BLaER1 (cell line): ENCODE measurements around the gene MATCAP1.

Source experiments
- H3K27ac ChIP-seq: shearing (Covaris generic); formaldehyde crosslinking; 2 replicates; pipeline ENCODE4 v1.8.1; 2022
- H3K27me3 ChIP-seq: shearing (Covaris generic); formaldehyde crosslinking; 2 replicates; pipeline ENCODE4 v1.8.1; 2022
- H3K36me3 ChIP-seq: shearing (Covaris generic); formaldehyde crosslinking; 2 replicates; pipeline ENCODE4 v1.8.1; 2022
- H3K4me1 ChIP-seq: shearing (Covaris generic); formaldehyde crosslinking; 2 replicates; pipeline ENCODE4 v1.8.1; 2022
- H3K4me2 ChIP-seq: shearing (Covaris generic); formaldehyde crosslinking; 2 replicates; pipeline ENCODE4 v1.8.1; 2022
- H3K4me3 ChIP-seq: shearing (Covaris generic); formaldehyde crosslinking; 2 replicates; pipeline ENCODE4 v1.8.1; 2022
- H3K9ac ChIP-seq: shearing (Covaris generic); formaldehyde crosslinking; 2 replicates; pipeline ENCODE4 v1.8.1; 2022
- H3K9me3 ChIP-seq: shearing (Covaris generic); formaldehyde crosslinking; 2 replicates; pipeline ENCODE4 v1.8.1; 2022
- H4K20me1 ChIP-seq: shearing (Covaris generic); formaldehyde crosslinking; 2 replicates; pipeline ENCODE4 v1.8.1; 2022
- Cebpa-rat ChIP-seq: shearing (Covaris generic); IDR thresholded peaks from 2 replicates; pipeline ENCODE4 v1.8.1; 2022

The MATCAP1 gene

GRCh38 chr16:67166598-67167168 is 17.1 kb downstream of the MATCAP1 start:
- Histone ChIP-seq H3K27me3 (peaks cover 73% of the 10 kb centered on the region), H3K4me2 (no peak overlapping the region), H3K9me3 (no peaks in the 10 kb centered on the region), H3K27ac (no peak overlapping the region), H4K20me1 (peaks cover 40% of the 10 kb centered on the region), H3K4me3 (no peak overlapping the region), H3K4me1 (peaks cover 66% of the 10 kb centered on the region), H3K36me3 (no peaks in the 10 kb centered on the region), H3K9ac (no peak overlapping the region)
- TF ChIP-seq Cebpa-rat: no peak

- no peak overlapping the region for H3K4me2 ChIP-seq
- no peak overlapping the region for H3K4me3 ChIP-seq
- H4K20me1 ChIP-seq: peaks cover 46% of the 10 kb centered on the region
- TF ChIP-seq Cebpa-rat: no peak
- peaks cover 66% of the 10 kb centered on the region for H3K4me1 ChIP-seq
- no peak overlapping the region for H3K27ac ChIP-seq
- H3K9ac ChIP-seq: no peak overlapping the region
- H3K27me3 ChIP-seq: peaks cover 78% of the 10 kb centered on the region
- no peaks in the 10 kb centered on the region for H3K36me3 ChIP-seq
- H3K9me3 ChIP-seq: no peaks in the 10 kb centered on the region
Measured at GRCh38 chr16:67166110-67166547, 17.6 kb downstream of the MATCAP1 start.

DNA sequence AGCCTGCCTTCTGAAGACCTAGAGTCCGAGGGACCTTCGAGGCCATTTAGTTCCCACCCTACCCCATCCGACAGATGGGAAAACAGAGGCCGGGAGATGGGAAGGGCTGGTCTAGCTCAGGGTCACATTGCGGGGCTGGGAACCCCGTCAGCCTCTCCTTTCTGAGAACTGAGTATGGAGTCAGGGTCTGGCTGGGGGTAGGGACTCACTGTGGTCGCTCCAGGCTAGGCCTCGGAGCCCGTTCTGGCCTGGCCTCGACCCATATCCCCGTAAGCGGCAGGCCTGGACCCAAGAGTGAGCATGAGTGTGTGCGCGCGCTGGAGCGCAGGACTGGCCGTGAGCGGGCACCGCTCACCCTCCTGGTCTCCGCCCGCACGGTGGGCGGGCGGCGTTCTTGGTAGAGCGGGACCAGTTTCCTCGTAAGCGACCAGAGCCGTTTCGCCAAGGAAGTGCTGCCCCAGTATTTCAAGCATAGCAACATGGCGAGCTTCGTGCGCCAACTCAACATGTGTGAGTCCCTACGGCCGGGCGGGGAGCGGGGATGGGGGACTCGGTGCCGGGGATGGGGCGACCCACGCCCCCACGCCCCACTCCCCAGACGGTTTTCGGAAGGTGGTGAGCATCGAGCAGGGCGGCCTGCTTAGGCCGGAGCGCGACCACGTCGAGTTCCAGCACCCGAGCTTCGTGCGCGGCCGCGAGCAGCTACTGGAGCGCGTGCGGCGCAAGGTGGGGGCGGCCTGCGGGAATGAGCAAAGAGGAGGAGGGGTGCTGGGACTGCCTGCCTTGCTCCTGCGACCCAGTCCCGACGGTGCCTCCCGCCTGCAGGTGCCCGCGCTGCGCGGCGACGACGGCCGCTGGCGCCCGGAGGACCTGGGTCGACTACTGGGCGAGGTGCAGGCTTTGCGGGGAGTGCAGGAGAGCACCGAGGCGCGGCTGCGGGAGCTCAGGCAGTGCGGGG is 18.4 kb downstream of the MATCAP1 start:
- peak overlapping the region; percentile 55; the same call in 1 of the 2 replicates for H3K4me3 ChIP-seq
- H3K4me1 ChIP-seq: peaks cover 63% of the 10 kb centered on the region
- peaks cover 81% of the 10 kb centered on the region for H3K27me3 ChIP-seq
- no peaks in the 10 kb centered on the region for H3K36me3 ChIP-seq
- no peak overlapping the region for H3K9ac ChIP-seq
- no peak overlapping the region for H3K27ac ChIP-seq
- no peak for TF ChIP-seq Cebpa-rat
- H3K4me2 ChIP-seq: peak overlapping the region; percentile 81
- H3K9me3 ChIP-seq: no peaks in the 10 kb centered on the region
- peaks cover 46% of the 10 kb centered on the region for H4K20me1 ChIP-seq

- Histone ChIP-seq H4K20me1 (peaks cover 46% of the 10 kb centered on the region), H3K9ac (no peak within 1 kb of the TSS), H3K4me1 (peaks cover 57% of the 10 kb centered on the region), H3K36me3 (no peaks in the 10 kb centered on the region), H3K9me3 (no peaks in the 10 kb centered on the region), H3K27ac (no peak within 1 kb of the TSS), H3K27me3 (peaks cover 81% of the 10 kb centered on the region), H3K4me3 (peak within 1 kb of the TSS; percentile 63), H3K4me2 (peak within 1 kb of the TSS; percentile 81)
- no peak for TF ChIP-seq Cebpa-rat
Measured at GRCh38 chr16:67164599-67165061, 19.1 kb downstream of the MATCAP1 start, which contains the start of gene HSF4. HSF4 (plus strand) TSS chr16:67164745; CDS start chr16:67164812, 67 bp downstream.

GRCh38 chr16:67163999-67164558 is 19.7 kb downstream of the MATCAP1 start:
- Histone ChIP-seq H3K4me3 (peak overlapping the region; percentile 63), H3K4me1 (peaks cover 54% of the 10 kb centered on the region), H3K27ac (no peak overlapping the region), H3K36me3 (no peaks in the 10 kb centered on the region), H3K27me3 (peaks cover 81% of the 10 kb centered on the region), H4K20me1 (peaks cover 50% of the 10 kb centered on the region), H3K9me3 (no peaks in the 10 kb centered on the region), H3K9ac (no peak overlapping the region), H3K4me2 (peak overlapping the region; percentile 81)
- no peak for TF ChIP-seq Cebpa-rat

- no peak for TF ChIP-seq Cebpa-rat
- Histone ChIP-seq H3K36me3 (no peaks in the 10 kb centered on the region), H3K4me2 (peak overlapping the region; percentile 81), H3K27ac (no peak overlapping the region), H3K9me3 (no peaks in the 10 kb centered on the region), H3K27me3 (peaks cover 75% of the 10 kb centered on the region), H3K4me3 (peak overlapping the region; percentile 63), H3K4me1 (peaks cover 54% of the 10 kb centered on the region), H3K9ac (0 out of 2 replicates have a peak overlapping the region, but pooled peaks have one; percentile 10), H4K20me1 (peaks cover 57% of the 10 kb centered on the region)
Measured at GRCh38 chr16:67163164-67163998, 20.4 kb downstream of the MATCAP1 start.

DNA sequence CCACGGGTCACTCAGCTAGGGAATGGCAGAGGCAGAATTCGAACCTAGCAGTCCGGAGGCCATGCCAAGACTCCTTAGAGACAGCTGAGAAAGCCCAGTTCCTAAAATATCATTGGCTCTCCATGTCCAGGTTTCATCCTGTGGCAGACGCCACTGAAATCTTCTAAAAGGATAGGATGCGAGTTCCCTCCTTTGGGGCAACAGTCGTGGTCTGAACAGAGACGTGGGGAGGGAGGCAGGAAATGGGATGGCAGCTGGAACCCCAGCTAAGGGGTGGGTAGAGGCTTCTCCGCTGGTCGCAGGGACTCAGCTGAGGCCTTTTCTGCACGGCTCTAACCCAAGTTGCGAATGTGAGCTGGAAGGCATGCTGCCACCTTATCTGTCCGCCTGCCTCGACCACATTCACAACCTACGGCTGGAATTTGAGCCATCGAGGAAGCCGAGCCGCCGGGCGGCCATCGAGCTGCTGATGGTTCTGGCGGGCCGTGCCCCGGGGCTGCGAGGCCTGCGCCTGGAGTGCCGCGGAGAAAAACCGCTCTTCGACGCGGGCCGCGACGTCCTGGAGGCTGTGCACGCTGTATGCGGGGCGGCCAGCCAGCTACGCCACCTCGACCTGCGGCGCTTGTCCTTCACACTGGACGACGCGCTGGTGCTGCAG is 21.1 kb downstream of the MATCAP1 start:
- peaks cover 62% of the 10 kb centered on the region for H3K4me1 ChIP-seq
- H3K4me3 ChIP-seq: peak overlapping the region; percentile 63

GRCh38 chr16:67161595-67162058 is 22.1 kb downstream of the MATCAP1 start:
- Histone ChIP-seq H3K4me3 (peak overlapping the region; percentile 93; the same call in 1 of the 2 replicates), H3K4me2 (peak overlapping the region; percentile 99), H3K9ac (no peak overlapping the region), H3K9me3 (no peaks in the 10 kb centered on the region), H3K27me3 (peaks cover 57% of the 10 kb centered on the region), H4K20me1 (peaks cover 75% of the 10 kb centered on the region), H3K36me3 (no peaks in the 10 kb centered on the region), H3K4me1 (peaks cover 66% of the 10 kb centered on the region), H3K27ac (no peak overlapping the region)
- TF ChIP-seq Cebpa-rat: no peak

More for the DNA sequence above, 21.1 kb downstream of the MATCAP1 start:
- TF ChIP-seq Cebpa-rat: no peak
- Histone ChIP-seq H3K9me3 (no peaks in the 10 kb centered on the region), H3K27me3 (peaks cover 67% of the 10 kb centered on the region), H3K27ac (no peak overlapping the region), H3K9ac (no peak overlapping the region), H4K20me1 (peaks cover 65% of the 10 kb centered on the region), H3K36me3 (no peaks in the 10 kb centered on the region), H3K4me2 (peak overlapping the region; percentile 81)
